GM06990 (cell line): ENCODE results near the gene PSMD10.
A peak's percentile ranks its signal among the peaks of the same experiment; 100 is the strongest.

ENCODE experiments used
- DNase-seq: peaks from one replicate; pipeline ENCODE4 v3.0.0-alpha.2; 2011; ENCODE audit not compliant: insufficient read length; ENCODE audit errors: extremely low read depth
- H3K27me3 ChIP-seq: replicated peaks from 2 replicates; pipeline ENCODE4 v1.6.0; 2011; ENCODE audit warnings: low read length; ENCODE audit not compliant: control insufficient read depth, insufficient read depth
- H3K36me3 ChIP-seq: 2 replicates; pipeline ENCODE4 v1.5.1; 2011; ENCODE audit warnings: low read length; ENCODE audit not compliant: control insufficient read depth, insufficient read depth
- H3K4me3 ChIP-seq: replicated peaks from 2 replicates; pipeline ENCODE4 v1.5.1; 2011; ENCODE audit warnings: low read depth, mild to moderate bottlenecking, control low read depth, low read length
- TF ChIP-seq, protein P1 (sequence below): IDR thresholded peaks from 2 replicates; pipeline ENCODE4 v1.5.1; 2011; ENCODE audit warnings: low read length, control low read depth, mild to moderate bottlenecking, inconsistent platforms; ENCODE audit not compliant: insufficient read depth, poor library complexity, severe bottlenecking

PSMD10 gene, protein sequence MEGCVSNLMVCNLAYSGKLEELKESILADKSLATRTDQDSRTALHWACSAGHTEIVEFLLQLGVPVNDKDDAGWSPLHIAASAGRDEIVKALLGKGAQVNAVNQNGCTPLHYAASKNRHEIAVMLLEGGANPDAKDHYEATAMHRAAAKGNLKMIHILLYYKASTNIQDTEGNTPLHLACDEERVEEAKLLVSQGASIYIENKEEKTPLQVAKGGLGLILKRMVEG

DNA sequence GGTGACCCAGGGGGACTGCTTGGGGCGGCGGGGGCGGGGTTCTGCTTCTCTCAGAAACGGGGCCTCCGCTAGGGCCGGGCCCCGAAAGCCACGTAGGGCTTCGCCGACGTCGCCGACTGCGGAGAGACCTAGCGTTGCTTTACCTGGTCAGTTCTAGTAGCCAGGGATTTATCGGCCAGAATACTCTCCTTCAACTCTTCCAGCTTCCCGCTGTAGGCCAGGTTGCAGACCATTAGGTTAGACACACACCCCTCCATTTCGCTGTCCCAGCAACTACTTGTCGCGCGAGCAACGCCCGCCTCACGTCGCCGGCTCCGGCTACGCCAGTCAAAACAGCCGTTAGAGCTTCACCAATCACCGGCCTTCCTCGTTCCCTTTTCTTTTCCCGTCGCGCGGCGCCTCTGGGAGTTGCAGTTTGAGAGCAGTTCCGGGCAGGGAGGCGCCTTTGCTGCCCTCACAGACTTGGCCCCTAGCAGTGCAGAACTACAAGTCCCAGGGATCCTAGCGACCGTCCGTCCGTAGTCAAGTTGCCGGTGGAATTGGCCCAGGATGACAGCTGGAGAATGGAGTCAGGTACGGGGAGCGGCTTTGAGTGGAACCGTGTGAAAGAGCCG lies at the start of gene PSMD10, which contains the start of gene ATG4A:
Gene PSMD10, minus strand, starts transcription at position 279 of the 614 bp plus-strand sequence. Its CDS starts 22 bp downstream, at position 257.
Gene ATG4A, plus strand, starts transcription at position 515 of the 614 bp plus-strand sequence. Its CDS starts 49 bp downstream, at position 564.
- no peaks in the 10 kb centered on the region for H3K27me3 ChIP-seq
- peak within 1 kb of the TSS; percentile 77 for H3K4me3 ChIP-seq
- peak; percentile 91 for DNase-seq
- TF ChIP-seq, protein P1, sequence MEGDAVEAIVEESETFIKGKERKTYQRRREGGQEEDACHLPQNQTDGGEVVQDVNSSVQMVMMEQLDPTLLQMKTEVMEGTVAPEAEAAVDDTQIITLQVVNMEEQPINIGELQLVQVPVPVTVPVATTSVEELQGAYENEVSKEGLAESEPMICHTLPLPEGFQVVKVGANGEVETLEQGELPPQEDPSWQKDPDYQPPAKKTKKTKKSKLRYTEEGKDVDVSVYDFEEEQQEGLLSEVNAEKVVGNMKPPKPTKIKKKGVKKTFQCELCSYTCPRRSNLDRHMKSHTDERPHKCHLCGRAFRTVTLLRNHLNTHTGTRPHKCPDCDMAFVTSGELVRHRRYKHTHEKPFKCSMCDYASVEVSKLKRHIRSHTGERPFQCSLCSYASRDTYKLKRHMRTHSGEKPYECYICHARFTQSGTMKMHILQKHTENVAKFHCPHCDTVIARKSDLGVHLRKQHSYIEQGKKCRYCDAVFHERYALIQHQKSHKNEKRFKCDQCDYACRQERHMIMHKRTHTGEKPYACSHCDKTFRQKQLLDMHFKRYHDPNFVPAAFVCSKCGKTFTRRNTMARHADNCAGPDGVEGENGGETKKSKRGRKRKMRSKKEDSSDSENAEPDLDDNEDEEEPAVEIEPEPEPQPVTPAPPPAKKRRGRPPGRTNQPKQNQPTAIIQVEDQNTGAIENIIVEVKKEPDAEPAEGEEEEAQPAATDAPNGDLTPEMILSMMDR = no peak
- no peaks in the 10 kb centered on the region; the same call in 1 of the 2 replicates for H3K36me3 ChIP-seq

GRCh38 chrX:108138814-108139702 lies 47.7 kb upstream of the PSMD10 start:
- TF ChIP-seq, protein P1 = peak; percentile 72
- DNase-seq = no peak
- Histone ChIP-seq H3K27me3 (no peaks in the 10 kb centered on the region), H3K4me3 (no peak overlapping the region), H3K36me3 (no peaks in the 10 kb centered on the region)

DNA sequence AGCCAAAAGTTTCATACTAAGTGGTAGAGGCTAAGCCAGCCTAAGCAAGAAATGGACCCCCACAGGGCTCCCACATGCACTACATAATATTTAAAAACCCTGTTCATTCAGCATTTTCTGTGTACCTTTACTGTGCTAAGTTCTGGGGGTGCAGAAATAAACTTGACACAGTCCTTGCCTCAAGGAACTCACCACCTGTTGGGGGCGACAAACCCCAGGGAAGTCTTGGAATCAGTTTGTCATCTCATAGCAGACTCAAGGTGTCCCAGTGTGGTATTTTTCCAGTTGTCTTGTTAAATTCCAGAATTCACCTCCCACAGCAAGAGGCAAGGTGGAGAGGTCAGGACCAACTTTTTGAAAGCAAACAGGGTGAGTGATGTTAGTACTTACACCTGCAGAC lies 43.4 kb upstream of the PSMD10 start:
- no peak for DNase-seq
- TF ChIP-seq, protein P1 = peak; percentile 16
- no peak overlapping the region for H3K4me3 ChIP-seq
- no peaks in the 10 kb centered on the region for H3K36me3 ChIP-seq
- no peaks in the 10 kb centered on the region for H3K27me3 ChIP-seq

- Histone ChIP-seq H3K4me3 (no peak overlapping the region), H3K36me3 (no peaks in the 10 kb centered on the region), H3K27me3 (no peaks in the 10 kb centered on the region)
- no peak for DNase-seq
- TF ChIP-seq, protein P1 = no peak
Observed at GRCh38 chrX:108132876-108133275, 41.5 kb upstream of the PSMD10 start.

DNA sequence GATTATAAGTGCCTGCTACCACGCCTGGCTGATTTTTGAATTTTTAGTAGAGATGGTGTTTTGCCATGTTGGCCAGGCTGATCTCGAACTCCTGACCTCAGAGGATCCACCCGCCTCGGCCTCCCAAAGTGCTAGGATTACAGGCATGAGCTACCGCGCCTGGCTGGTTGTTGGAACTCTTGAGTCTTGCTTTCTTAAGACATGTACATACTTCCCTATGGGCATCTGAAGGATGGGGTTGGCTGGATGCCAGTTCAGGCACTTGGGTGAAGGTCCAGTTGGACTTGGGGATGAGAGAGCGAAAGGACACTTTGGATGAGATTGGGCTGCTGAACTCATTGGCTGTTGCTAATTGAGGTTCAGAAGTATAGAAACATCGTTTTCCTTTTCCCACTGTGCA lies 40.7 kb upstream of the PSMD10 start:
- Histone ChIP-seq H3K27me3 (no peaks in the 10 kb centered on the region), H3K36me3 (no peaks in the 10 kb centered on the region), H3K4me3 (no peak overlapping the region)
- DNase-seq = no peak
- TF ChIP-seq, protein P1 = no peak
